H54 (cell line): ENCODE measurements around the gene ANKRD33.

Experiments used
- DNase-seq: peaks from one replicate; pipeline ENCODE4 v3.0.0; 2011; ENCODE audit warnings: low spot score, mixed read lengths; ENCODE audit not compliant: insufficient read length
- FAIRE-seq: peaks from 3 replicates; lab custom pipeline; 2011; peaks lifted over from hg19 to GRCh38; lab: Jason Lieb, UNC
- POLR2A ChIP-seq: IDR thresholded peaks from 2 replicates; pipeline ENCODE4 v1.6.1; 2011; ENCODE audit warnings: low read depth, mild to moderate bottlenecking, low read length

The ANKRD33 gene

GRCh38 chr12:51906430-51907082 is 18.7 kb downstream of the ANKRD33 start:
- DNase-seq (no peak), FAIRE-seq (no peak)
- TF ChIP-seq POLR2A = no peak

- FAIRE-seq = no peak
- no peak for TF ChIP-seq POLR2A
- DNase-seq = no peak
Observed at GRCh38 chr12:51907083-51907855, 19.4 kb downstream of the ANKRD33 start, which contains the start of gene ACVRL1. TSS of gene ACVRL1 (plus strand) at chr12:51907504. CDS start at chr12:51912475, 4,971 bp downstream.

- no peak for TF ChIP-seq POLR2A
- DNase-seq (no peak), FAIRE-seq (no peak)
Observed at GRCh38 chr12:51907856-51908425, 20.0 kb downstream of the ANKRD33 start.

DNA sequence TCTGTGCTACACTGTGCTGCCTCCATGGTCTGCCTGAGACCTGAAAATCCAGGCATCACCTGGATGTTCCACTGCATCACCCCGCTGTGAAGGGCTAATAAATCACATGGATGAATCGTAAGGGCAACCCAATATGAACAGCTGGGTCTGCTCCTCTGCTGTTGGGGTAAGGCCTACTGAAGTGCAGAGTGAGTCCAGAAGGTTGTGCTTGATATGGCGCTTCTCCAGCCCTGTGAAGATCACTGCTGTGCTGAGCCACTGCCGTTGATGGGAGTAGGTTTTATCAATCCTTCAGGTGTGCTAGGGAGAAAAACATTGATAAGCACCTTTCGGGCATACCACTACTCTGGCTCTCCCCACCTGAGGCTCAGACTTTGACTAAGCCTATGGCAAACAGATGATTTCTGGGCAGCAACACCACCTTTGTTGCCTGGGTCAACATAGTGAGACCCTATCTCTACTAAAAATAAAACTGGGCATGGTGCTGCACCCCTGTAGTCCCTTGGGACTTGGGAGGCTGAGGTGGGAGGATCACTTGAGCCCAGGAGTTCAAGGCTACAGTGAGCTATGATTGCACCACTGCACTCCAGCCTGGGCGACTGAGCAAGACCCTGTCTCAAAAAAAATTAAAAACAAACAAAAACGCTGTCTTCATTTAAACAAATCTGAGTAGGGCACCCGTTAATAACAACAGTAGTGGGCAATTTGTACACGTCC is 21.1 kb downstream of the ANKRD33 start:
- no peak for DNase-seq
- TF ChIP-seq POLR2A = no peak
- FAIRE-seq = no peak

DNA sequence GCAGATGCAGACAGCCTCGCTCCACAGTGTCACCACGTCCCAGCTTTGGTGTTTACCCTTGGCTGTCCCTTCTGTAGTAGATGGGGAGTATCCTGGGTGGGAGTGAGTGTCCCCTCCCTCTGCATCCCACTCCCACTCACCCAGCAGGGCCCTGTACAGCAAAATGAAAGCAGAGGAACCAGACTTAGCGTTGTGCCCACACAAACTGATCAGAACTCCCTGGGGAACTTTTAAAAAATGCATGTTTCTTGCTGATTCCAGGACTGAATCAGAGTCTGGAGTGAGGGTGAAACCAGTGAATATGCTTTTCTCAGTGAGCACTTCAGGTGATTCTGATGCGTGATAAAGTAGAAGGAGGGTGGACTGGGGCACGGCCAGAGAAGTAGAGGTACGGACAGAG is 22.3 kb downstream of the ANKRD33 start:
- DNase-seq = no peak
- TF ChIP-seq POLR2A = no peak
- no peak for FAIRE-seq

DNA sequence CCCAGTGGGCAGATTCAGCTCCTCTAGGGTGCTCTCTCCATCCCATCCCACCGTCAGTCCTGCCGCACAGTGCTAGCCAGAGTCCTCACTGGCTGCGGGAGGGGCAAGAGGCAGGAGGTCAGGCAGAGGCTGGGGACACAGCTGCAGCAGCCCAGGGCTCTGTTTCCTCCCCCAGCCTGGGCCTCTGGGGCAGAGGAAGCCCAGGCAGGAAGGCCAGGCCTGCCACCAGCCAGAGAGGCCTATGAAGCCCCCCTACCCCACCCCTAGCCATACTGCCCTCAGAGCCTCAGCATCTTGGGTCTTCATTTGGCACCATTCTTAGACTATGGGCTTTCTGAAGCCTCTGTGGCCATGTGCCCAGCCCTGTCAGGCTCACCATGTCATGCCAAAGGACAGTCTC is 22.8 kb downstream of the ANKRD33 start:
- TF ChIP-seq POLR2A = no peak
- DNase-seq = no peak
- FAIRE-seq = no peak

DNA sequence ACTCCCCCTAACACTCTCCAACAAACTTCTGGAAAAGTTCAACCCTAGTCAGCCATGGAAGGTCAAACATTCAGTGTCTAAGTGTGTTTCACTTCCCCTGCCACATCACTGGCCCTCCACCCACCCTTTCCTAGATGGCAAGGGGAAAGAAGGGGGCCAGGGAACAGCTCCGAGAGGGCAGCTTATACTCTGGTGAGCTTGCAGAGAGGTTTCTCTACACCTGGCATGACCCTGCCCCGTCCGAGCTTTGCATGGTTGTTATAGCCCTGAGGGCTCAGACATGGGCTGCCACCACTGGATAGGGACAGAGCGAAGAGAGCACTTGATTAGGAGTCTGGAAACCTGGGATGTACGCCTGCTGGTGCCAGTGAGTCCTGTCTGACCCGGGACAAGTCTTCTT is 23.4 kb downstream of the ANKRD33 start:
- no peak for FAIRE-seq
- TF ChIP-seq POLR2A = no peak

GRCh38 chr12:51911788-51912711 is 24.1 kb downstream of the ANKRD33 start:
- DNase-seq (peak; percentile 78), FAIRE-seq (peak; percentile 15)
- no peak for TF ChIP-seq POLR2A

More for the DNA sequence above, 23.4 kb downstream of the ANKRD33 start:
- no peak for DNase-seq

- no peak for DNase-seq
- no peak for FAIRE-seq
- TF ChIP-seq POLR2A = no peak
Observed at GRCh38 chr12:51913071-51914033, 25.4 kb downstream of the ANKRD33 start.

GRCh38 chr12:51914034-51914923 is 26.4 kb downstream of the ANKRD33 start:
- TF ChIP-seq POLR2A = no peak
- no peak for FAIRE-seq
- DNase-seq = no peak

DNA sequence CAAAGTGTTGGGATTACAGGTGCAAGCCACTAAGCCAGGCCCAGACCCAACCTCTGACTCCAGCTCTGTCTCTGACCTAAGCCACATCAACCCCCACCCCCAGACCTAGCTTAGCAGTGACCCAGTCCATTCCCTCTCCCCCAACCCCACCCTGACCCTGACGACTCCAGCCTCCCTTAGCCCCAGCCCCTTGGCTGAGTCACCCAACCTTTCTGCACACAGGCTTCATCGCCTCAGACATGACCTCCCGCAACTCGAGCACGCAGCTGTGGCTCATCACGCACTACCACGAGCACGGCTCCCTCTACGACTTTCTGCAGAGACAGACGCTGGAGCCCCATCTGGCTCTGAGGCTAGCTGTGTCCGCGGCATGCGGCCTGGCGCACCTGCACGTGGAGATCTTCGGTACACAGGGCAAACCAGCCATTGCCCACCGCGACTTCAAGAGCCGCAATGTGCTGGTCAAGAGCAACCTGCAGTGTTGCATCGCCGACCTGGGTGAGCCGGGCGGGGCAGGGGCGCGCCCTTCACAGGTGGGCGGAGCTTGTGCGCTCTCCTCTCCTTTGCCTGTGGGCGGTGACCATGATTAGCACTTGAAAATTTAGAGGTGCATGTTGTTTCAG is 27.2 kb downstream of the ANKRD33 start:
- TF ChIP-seq POLR2A = no peak
- no peak for DNase-seq
- FAIRE-seq = no peak
